Measurements from ENCODE around the gene ZNF674. TPM values are rescaled to one million over a fixed set of nuclear protein-coding genes. Genes with fewer than 3 reads are reported as not detected.

ZNF674 gene
- total RNA-seq, 2 experiments from 2014 or later, result 5.4 to 5.5 TPM

- intact Hi-C loops (cut with micrococcal nuclease; ENCODE audit: unreplicated experiment), result no loop called here
Observed at GRCh38 chrX:46580613-46581012, 35.4 kb upstream of the ZNF674 start.

GRCh38 chrX:46579250-46579649, 34.0 kb upstream of the ZNF674 start:
- ChIA-PET CTCF (ENCODE audit: unreplicated experiment) (no interaction called here), POLR2A (interaction anchor here (0.6 to 1.1 kb wide), 2 partner anchors 58 to 76 kb away, joined by 3 read pairs; no protein-coding TSS in a partner anchor)
- intact Hi-C loops (cut with micrococcal nuclease; ENCODE audit: unreplicated experiment), result loop anchor here (5.0 kb wide), 1 partner anchor 63 kb away; no protein-coding TSS in a partner anchor

More at GRCh38 chrX:46580613-46581012, 35.4 kb upstream of the ZNF674 start:
- Histone ChIP-seq H3K4me3 (ENCODE audit: low read depth, low read length, poor library complexity, severe bottlenecking) (no peak overlapping the region), H3K9me2 (ENCODE audit: insufficient read depth, low read length) (no peaks in the 10 kb centered on the region), H2AFZ (ENCODE audit: low read length) (no peak overlapping the region), H3K4me2 (ENCODE audit: low read length) (no peak overlapping the region), H3K4me1 (ENCODE audit: insufficient read depth, low read length, poor library complexity, severe bottlenecking) (peaks cover 9% of the 10 kb centered on the region), H4K20me1 (ENCODE audit: insufficient read depth, low read length) (no peaks in the 10 kb centered on the region), H3K79me2 (ENCODE audit: insufficient read depth, low read depth, low read length) (peaks cover 5% of the 10 kb centered on the region; the same call in 1 of the 2 replicates), H3K36me3 (ENCODE audit: insufficient read depth, low read length) (peaks cover 5% of the 10 kb centered on the region; the same call in 1 of the 2 replicates), H3K9me3 (ENCODE audit: low read length) (no peaks in the 10 kb centered on the region), H3K27ac (ENCODE audit: low read depth, low read length, poor library complexity, severe bottlenecking) (no peak overlapping the region)
- TF ChIP-seq EZH2phosphoT487 (IDR thresholded peaks at IDR 0.05; ENCODE audit: borderline replicate concordance, low read depth, low read length), result no peak
- POLR2A ChIA-PET, result interaction anchor here (0.6 kb wide), 1 partner anchor 96 kb away, joined by 3 read pairs; no protein-coding TSS in a partner anchor
- no peak for DNase-seq (ENCODE audit: low spot score)
- CTCF ChIA-PET (ENCODE audit: unreplicated experiment), result no interaction called here
- no TSS peak for BruUV-seq (replicated peaks)

GRCh38 chrX:46577221-46578005, 32.2 kb upstream of the ZNF674 start:
- DNase-seq (ENCODE audit: low spot score), result no peak
- ChIA-PET CTCF (ENCODE audit: unreplicated experiment) (no interaction called here), POLR2A (interaction anchor here (1.1 kb wide), 1 partner anchor 10 kb away, joined by 3 read pairs; no protein-coding TSS in a partner anchor)
- intact Hi-C loops (cut with micrococcal nuclease; ENCODE audit: unreplicated experiment), result loop anchor here (5.0 kb wide), 1 partner anchor 65 kb away; no protein-coding TSS in a partner anchor
- Histone ChIP-seq H3K4me3 (ENCODE audit: low read depth, low read length, poor library complexity, severe bottlenecking) (no peak overlapping the region), H3K36me3 (ENCODE audit: insufficient read depth, low read length) (peaks cover 5% of the 10 kb centered on the region; the same call in 1 of the 2 replicates), H3K4me2 (ENCODE audit: low read length) (peak overlapping the region; percentile 76), H4K20me1 (ENCODE audit: insufficient read depth, low read length) (no peaks in the 10 kb centered on the region), H3K79me2 (ENCODE audit: insufficient read depth, low read depth, low read length) (peaks cover 8% of the 10 kb centered on the region; the same call in 1 of the 2 replicates), H3K27ac (ENCODE audit: low read depth, low read length, poor library complexity, severe bottlenecking) (no peak overlapping the region), H3K4me1 (ENCODE audit: insufficient read depth, low read length, poor library complexity, severe bottlenecking) (peaks cover 25% of the 10 kb centered on the region), H3K9me2 (ENCODE audit: insufficient read depth, low read length) (no peaks in the 10 kb centered on the region), H3K9me3 (ENCODE audit: low read length) (no peaks in the 10 kb centered on the region), H2AFZ (ENCODE audit: low read length) (no peak overlapping the region)
- TF ChIP-seq, protein P1, sequence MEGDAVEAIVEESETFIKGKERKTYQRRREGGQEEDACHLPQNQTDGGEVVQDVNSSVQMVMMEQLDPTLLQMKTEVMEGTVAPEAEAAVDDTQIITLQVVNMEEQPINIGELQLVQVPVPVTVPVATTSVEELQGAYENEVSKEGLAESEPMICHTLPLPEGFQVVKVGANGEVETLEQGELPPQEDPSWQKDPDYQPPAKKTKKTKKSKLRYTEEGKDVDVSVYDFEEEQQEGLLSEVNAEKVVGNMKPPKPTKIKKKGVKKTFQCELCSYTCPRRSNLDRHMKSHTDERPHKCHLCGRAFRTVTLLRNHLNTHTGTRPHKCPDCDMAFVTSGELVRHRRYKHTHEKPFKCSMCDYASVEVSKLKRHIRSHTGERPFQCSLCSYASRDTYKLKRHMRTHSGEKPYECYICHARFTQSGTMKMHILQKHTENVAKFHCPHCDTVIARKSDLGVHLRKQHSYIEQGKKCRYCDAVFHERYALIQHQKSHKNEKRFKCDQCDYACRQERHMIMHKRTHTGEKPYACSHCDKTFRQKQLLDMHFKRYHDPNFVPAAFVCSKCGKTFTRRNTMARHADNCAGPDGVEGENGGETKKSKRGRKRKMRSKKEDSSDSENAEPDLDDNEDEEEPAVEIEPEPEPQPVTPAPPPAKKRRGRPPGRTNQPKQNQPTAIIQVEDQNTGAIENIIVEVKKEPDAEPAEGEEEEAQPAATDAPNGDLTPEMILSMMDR (conservative IDR thresholded peaks at IDR 0.05; ENCODE audit: low read length), result no peak
- TF ChIP-seq EZH2phosphoT487 (IDR thresholded peaks at IDR 0.05; ENCODE audit: borderline replicate concordance, low read depth, low read length), result no peak
- no TSS peak for BruUV-seq (replicated peaks)

More at GRCh38 chrX:46579250-46579649, 34.0 kb upstream of the ZNF674 start:
- Histone ChIP-seq H4K20me1 (ENCODE audit: insufficient read depth, low read length) (no peaks in the 10 kb centered on the region), H3K79me2 (ENCODE audit: insufficient read depth, low read depth, low read length) (peaks cover 8% of the 10 kb centered on the region; the same call in 1 of the 2 replicates), H2AFZ (ENCODE audit: low read length) (no peak overlapping the region), H3K9me3 (ENCODE audit: low read length) (no peaks in the 10 kb centered on the region), H3K4me1 (ENCODE audit: insufficient read depth, low read length, poor library complexity, severe bottlenecking) (peaks cover 18% of the 10 kb centered on the region), H3K4me3 (ENCODE audit: low read depth, low read length, poor library complexity, severe bottlenecking) (no peak overlapping the region), H3K36me3 (ENCODE audit: insufficient read depth, low read length) (peaks cover 5% of the 10 kb centered on the region; the same call in 1 of the 2 replicates), H3K27ac (ENCODE audit: low read depth, low read length, poor library complexity, severe bottlenecking) (no peak overlapping the region), H3K4me2 (ENCODE audit: low read length) (no peak overlapping the region), H3K9me2 (ENCODE audit: insufficient read depth, low read length) (no peaks in the 10 kb centered on the region)
- TF ChIP-seq, protein P1 (conservative IDR thresholded peaks at IDR 0.05; ENCODE audit: low read length), result no peak
- no peak for TF ChIP-seq EZH2phosphoT487 (IDR thresholded peaks at IDR 0.05; ENCODE audit: borderline replicate concordance, low read depth, low read length)
- no peak for DNase-seq (ENCODE audit: low spot score)
- no TSS peak for BruUV-seq (replicated peaks)

Measured in OCI-LY7 (cell line).